ENCODE data around the gene CREBZF.

GRCh38 chr11:85652786-85653447 lies 12.0 kb downstream of the CREBZF start:
- TF ChIP-seq, protein P1, sequence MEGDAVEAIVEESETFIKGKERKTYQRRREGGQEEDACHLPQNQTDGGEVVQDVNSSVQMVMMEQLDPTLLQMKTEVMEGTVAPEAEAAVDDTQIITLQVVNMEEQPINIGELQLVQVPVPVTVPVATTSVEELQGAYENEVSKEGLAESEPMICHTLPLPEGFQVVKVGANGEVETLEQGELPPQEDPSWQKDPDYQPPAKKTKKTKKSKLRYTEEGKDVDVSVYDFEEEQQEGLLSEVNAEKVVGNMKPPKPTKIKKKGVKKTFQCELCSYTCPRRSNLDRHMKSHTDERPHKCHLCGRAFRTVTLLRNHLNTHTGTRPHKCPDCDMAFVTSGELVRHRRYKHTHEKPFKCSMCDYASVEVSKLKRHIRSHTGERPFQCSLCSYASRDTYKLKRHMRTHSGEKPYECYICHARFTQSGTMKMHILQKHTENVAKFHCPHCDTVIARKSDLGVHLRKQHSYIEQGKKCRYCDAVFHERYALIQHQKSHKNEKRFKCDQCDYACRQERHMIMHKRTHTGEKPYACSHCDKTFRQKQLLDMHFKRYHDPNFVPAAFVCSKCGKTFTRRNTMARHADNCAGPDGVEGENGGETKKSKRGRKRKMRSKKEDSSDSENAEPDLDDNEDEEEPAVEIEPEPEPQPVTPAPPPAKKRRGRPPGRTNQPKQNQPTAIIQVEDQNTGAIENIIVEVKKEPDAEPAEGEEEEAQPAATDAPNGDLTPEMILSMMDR (IDR thresholded peaks at IDR 0.05): no peak
- no peak for TF ChIP-seq POLR2A (IDR thresholded peaks at IDR 0.05)

Measured in Peyer's patch (tissue), 4 donors.